PC-9 (cell line): Measurements from ENCODE around the gene PAAF1. TPM values are rescaled to one million over a fixed set of nuclear protein-coding genes. Genes with fewer than 3 reads are reported as not detected.

Experiments used
- BruUV-seq: library from RNA; stranded (reverse); fragments of 400-500 nt; replicated peaks from 2 replicates; lab custom pipeline; 2021; lab: Mats Ljungman, UMichigan
- CTCF ChIA-PET: fragments of 300-600 bp; sonication (Branson Sonifier 250); formaldehyde crosslinking; loops from one replicate; lab custom pipeline; 2022; ENCODE audit warnings: antibody characterized with exemption; lab: Charles Lee
- POLR2A ChIA-PET: fragments of 300-600 bp; sonication (Branson Sonifier 250); formaldehyde crosslinking; loops from one replicate; lab custom pipeline; 2022; ENCODE audit warnings: antibody characterized with exemption; ENCODE audit not compliant: unreplicated experiment; lab: Charles Lee
- DNase-seq, 2 experiments: peaks; one replicate each; pipeline versions ENCODE4 v3.0.0 to v3.0.0-alpha.2; 2015 to 2022; ENCODE audit warnings: mixed read lengths in 1 of 2
- H2AFZ ChIP-seq: fragments of 200-600 bp; sonication (generic); 2 replicates; pipeline ENCODE4 v1.8.1; 2017; ENCODE audit warnings: antibody characterized with exemption
- H3F3A ChIP-seq: fragments of 200-600 bp; sonication (generic); 2 replicates; pipeline ENCODE4 v1.8.1; 2017; ENCODE audit warnings: antibody characterized with exemption, mild to moderate bottlenecking, low read depth; ENCODE audit not compliant: insufficient read depth
- H3K27ac ChIP-seq: fragments of 200-600 bp; sonication (generic); 2 replicates; pipeline ENCODE4 v1.6.1; 2016; ENCODE audit warnings: mixed run types
- H3K27me3 ChIP-seq: fragments of 200-600 bp; sonication (generic); 2 replicates; pipeline ENCODE4 v1.6.1; 2016; ENCODE audit warnings: low read depth, mixed run types; ENCODE audit not compliant: insufficient read depth
- H3K36me3 ChIP-seq: fragments of 200-600 bp; sonication (generic); 2 replicates; pipeline ENCODE4 v1.6.1; 2016; ENCODE audit warnings: low read depth, mixed run types
- H3K4me1 ChIP-seq: fragments of 200-600 bp; sonication (generic); replicated peaks from 2 replicates; pipeline ENCODE4 v1.6.1; 2016; ENCODE audit warnings: mixed run types; ENCODE audit not compliant: insufficient read depth
- H3K4me2 ChIP-seq: fragments of 200-600 bp; sonication (generic); 2 replicates; pipeline ENCODE4 v1.6.1; 2017; ENCODE audit warnings: mixed run types
- H3K4me3 ChIP-seq: fragments of 200-600 bp; sonication (generic); 2 replicates; pipeline ENCODE4 v1.6.1; 2016; ENCODE audit warnings: mixed run types
- H3K79me2 ChIP-seq: fragments of 200-600 bp; sonication (generic); 2 replicates; pipeline ENCODE4 v1.6.1; 2017; ENCODE audit warnings: low read depth, mixed run types
- H3K9me2 ChIP-seq: fragments of 200-600 bp; sonication (generic); 2 replicates; pipeline ENCODE4 v1.8.1; 2017; ENCODE audit warnings: mild to moderate bottlenecking; ENCODE audit not compliant: insufficient read depth
- H3K9me3 ChIP-seq: fragments of 200-600 bp; sonication (generic); 2 replicates; pipeline ENCODE4 v1.8.1; 2016; ENCODE audit warnings: low read depth; ENCODE audit not compliant: insufficient read depth
- H4K20me1 ChIP-seq: fragments of 200-600 bp; sonication (generic); 2 replicates; pipeline ENCODE4 v1.8.1; 2017; ENCODE audit not compliant: insufficient read depth
- CTCF ChIP-seq: fragments of 200-600 bp; sonication (generic); conservative IDR thresholded peaks from 2 replicates; pipeline ENCODE4 v1.6.1; 2017; ENCODE audit warnings: mixed run types, antibody characterized with exemption, mild to moderate bottlenecking, moderate library complexity
- EZH2 ChIP-seq: fragments of 200-600 bp; sonication (generic); IDR thresholded peaks from 2 replicates; pipeline ENCODE4 v1.8.0; 2017; ENCODE audit warnings: antibody characterized with exemption, low read depth
- intact Hi-C: fragments of 100-400 bp; cut with micrococcal nuclease; formaldehyde crosslinking; loops from one replicate; pipeline ENCODE4 v1.10.0; 2022; ENCODE audit not compliant: unreplicated experiment
- total RNA-seq: library from RNA; stranded (reverse); gene quantifications from 2 replicates; pipeline ENCODE4 v1.2.3, GENCODE V29; 2021

Gene PAAF1
- total RNA-seq, 1 experiment from 2014 or later: 30.0 TPM

- POLR2A ChIA-PET: no interaction called here
- H3K4me3 ChIP-seq: no peak overlapping the region
- intact Hi-C loops: no loop called here
- no peak for TF ChIP-seq EZH2
- no peak for TF ChIP-seq CTCF
- H3K36me3 ChIP-seq: no peaks in the 10 kb centered on the region
- H3K4me1 ChIP-seq: peaks cover 14% of the 10 kb centered on the region
- no peaks in the 10 kb centered on the region for H4K20me1 ChIP-seq
- no peak overlapping the region for H3K4me2 ChIP-seq
- H3K27ac ChIP-seq: no peak overlapping the region
- no peaks in the 10 kb centered on the region for H3K9me3 ChIP-seq
- CTCF ChIA-PET: no interaction called here
- DNase-seq: peak in 1 of 2 experiments; percentile 28
- H3K79me2 ChIP-seq: no peaks in the 10 kb centered on the region
- no peaks in the 10 kb centered on the region for H3K27me3 ChIP-seq
- peaks cover 11% of the 10 kb centered on the region; the same call in 1 of the 2 replicates for H3F3A ChIP-seq
- H2AFZ ChIP-seq: no peak overlapping the region
- no peaks in the 10 kb centered on the region for H3K9me2 ChIP-seq
- BruUV-seq: no TSS peak
These were observed 75.0 kb downstream of the PAAF1 start for GRCh38 chr11:73951797-73952196.

- H2AFZ ChIP-seq: no peak overlapping the region
- no peak for TF ChIP-seq EZH2
- TF ChIP-seq CTCF: no peak
- intact Hi-C loops: no loop called here
These were observed 80.3 kb downstream of the PAAF1 start for GRCh38 chr11:73956876-73957653.

GRCh38 chr11:73957654-73958361, 81.0 kb downstream of the PAAF1 start:
- H3K79me2 ChIP-seq: no peaks in the 10 kb centered on the region
- peaks cover 15% of the 10 kb centered on the region for H3K4me1 ChIP-seq
- POLR2A ChIA-PET: no interaction called here
- no peak overlapping the region for H3K4me3 ChIP-seq
- H3F3A ChIP-seq: peaks cover 11% of the 10 kb centered on the region; the same call in 1 of the 2 replicates
- H3K9me3 ChIP-seq: no peaks in the 10 kb centered on the region
- H2AFZ ChIP-seq: no peak overlapping the region
- CTCF ChIA-PET: no interaction called here
- no peaks in the 10 kb centered on the region for H3K27me3 ChIP-seq
- H3K9me2 ChIP-seq: no peaks in the 10 kb centered on the region
- H4K20me1 ChIP-seq: no peaks in the 10 kb centered on the region
- intact Hi-C loops: no loop called here
- TF ChIP-seq CTCF (no peak), EZH2 (no peak)
- H3K36me3 ChIP-seq: no peaks in the 10 kb centered on the region
- no peak overlapping the region for H3K4me2 ChIP-seq
- DNase-seq: peak in 1 of 2 experiments; percentile 0
- H3K27ac ChIP-seq: no peak overlapping the region
- no TSS peak for BruUV-seq

More at GRCh38 chr11:73956876-73957653, 80.3 kb downstream of the PAAF1 start:
- DNase-seq: no peak
- peaks cover 15% of the 10 kb centered on the region for H3K4me1 ChIP-seq
- H3K27me3 ChIP-seq: no peaks in the 10 kb centered on the region
- no peaks in the 10 kb centered on the region for H4K20me1 ChIP-seq
- peaks cover 11% of the 10 kb centered on the region; the same call in 1 of the 2 replicates for H3F3A ChIP-seq
- no peak overlapping the region for H3K4me2 ChIP-seq
- H3K79me2 ChIP-seq: no peaks in the 10 kb centered on the region
- no TSS peak for BruUV-seq
- H3K9me3 ChIP-seq: no peaks in the 10 kb centered on the region
- H3K4me3 ChIP-seq: no peak overlapping the region
- no peaks in the 10 kb centered on the region for H3K9me2 ChIP-seq
- no peaks in the 10 kb centered on the region for H3K36me3 ChIP-seq
- POLR2A ChIA-PET: no interaction called here
- CTCF ChIA-PET: interaction anchor here (0.6 to 0.7 kb wide), 2 partner anchors 118 to 652 kb away, joined by 4 to 6 read pairs; no protein-coding TSS in a partner anchor
- no peak overlapping the region for H3K27ac ChIP-seq
